Muscle of leg (tissue), 11 donors: ENCODE data around the gene C12orf42. TPM values are rescaled to one million over a fixed set of nuclear protein-coding genes. Genes with fewer than 3 reads are reported as not detected.

Experiments
- DNase-seq: peaks from one replicate; pipeline ENCODE4 v3.0.0; 2013
- H3K27ac ChIP-seq: one replicate; pipeline ENCODE4 v1.5.1; 2013; ENCODE audit warnings: mild to moderate bottlenecking, low read length, control low read depth
- H3K27me3 ChIP-seq: one replicate; pipeline ENCODE4 v1.6.1; 2013; ENCODE audit warnings: low read length; ENCODE audit not compliant: control insufficient read depth, insufficient read depth
- H3K36me3 ChIP-seq: one replicate; pipeline ENCODE4 v1.6.1; 2013; ENCODE audit warnings: low read length; ENCODE audit not compliant: control insufficient read depth, insufficient read depth
- H3K4me1 ChIP-seq: one replicate; pipeline ENCODE4 v1.6.1; 2013; ENCODE audit warnings: low read length; ENCODE audit not compliant: control insufficient read depth, insufficient read depth
- H3K4me3 ChIP-seq: one replicate; pipeline ENCODE4 v1.5.1; 2013; ENCODE audit warnings: low read length, control low read depth
- H3K9me3 ChIP-seq: replicated peaks from 2 replicates; pipeline ENCODE4 v1.6.1; 2013; ENCODE audit warnings: low read depth, low read length; ENCODE audit not compliant: control insufficient read depth
- WGBS: methylation state at CpG from one replicate; pipeline ENCODE4 v1.1.5; 2013; ENCODE audit warnings: missing lambda C conversion rate; ENCODE audit not compliant: insufficient coverage; 5-methylcytosine and 5-hydroxymethylcytosine counted together
- polyA plus RNA-seq, 8 donors: library from polyadenylated mRNA; unstranded; fragments of 120-200 nt; gene quantifications; one replicate each; pipeline versions ENCODE4 v1.2.1 to v1.2.3, GENCODE V29; 2013; ENCODE audit warnings: inconsistent platforms in 1 of 8, low replicate concordance in 1 of 8; ENCODE audit not compliant: insufficient read length in 8 of 8, insufficient read depth in 1 of 8
- total RNA-seq: library from RNA; stranded (reverse); fragments of 120-200 nt; gene quantifications from one replicate; pipeline ENCODE4 v1.2.4, GENCODE V29; 2013

The C12orf42 gene
- total and polyA plus RNA-seq, 9 donors = 0.98 to 2.4 (median 1.7) TPM

- Histone ChIP-seq H3K27me3 (no peaks in the 10 kb centered on the region), H3K9me3 (no peaks in the 10 kb centered on the region), H3K4me1 (no peaks in the 10 kb centered on the region), H3K27ac (no peak overlapping the region), H3K4me3 (no peak overlapping the region), H3K36me3 (no peaks in the 10 kb centered on the region)
- DNase-seq = no peak
- WGBS = 79% methylated on average over 2 of the region's 2 CpGs
Observed at GRCh38 chr12:103519632-103520031, 23.9 kb upstream of the C12orf42 start.

GRCh38 chr12:103518899-103519298 lies 23.1 kb upstream of the C12orf42 start:
- H3K36me3 ChIP-seq = no peaks in the 10 kb centered on the region
- H3K4me3 ChIP-seq = no peak overlapping the region
- no peak for DNase-seq
- WGBS = no CpG with 5 or more reads among the region's 2 CpGs
- no peaks in the 10 kb centered on the region for H3K4me1 ChIP-seq
- no peak overlapping the region for H3K27ac ChIP-seq
- no peaks in the 10 kb centered on the region for H3K27me3 ChIP-seq
- H3K9me3 ChIP-seq = no peaks in the 10 kb centered on the region

GRCh38 chr12:103517161-103517560 lies 21.4 kb upstream of the C12orf42 start:
- Histone ChIP-seq H3K4me1 (no peaks in the 10 kb centered on the region), H3K9me3 (no peaks in the 10 kb centered on the region), H3K4me3 (no peak overlapping the region), H3K27ac (no peak overlapping the region), H3K27me3 (no peaks in the 10 kb centered on the region), H3K36me3 (no peaks in the 10 kb centered on the region)
- DNase-seq = no peak
- 93% methylated on average over 3 of the region's 3 CpGs for WGBS

- no peaks in the 10 kb centered on the region for H3K27me3 ChIP-seq
- H3K4me3 ChIP-seq = no peak overlapping the region
- H3K27ac ChIP-seq = no peak overlapping the region
- H3K36me3 ChIP-seq = no peaks in the 10 kb centered on the region
- no peak for DNase-seq
- H3K4me1 ChIP-seq = no peaks in the 10 kb centered on the region
- H3K9me3 ChIP-seq = no peaks in the 10 kb centered on the region
Observed at GRCh38 chr12:103515341-103515740, 19.6 kb upstream of the C12orf42 start.

GRCh38 chr12:103513875-103514274 lies 18.1 kb upstream of the C12orf42 start:
- no CpG with 5 or more reads among the region's 3 CpGs for WGBS
- Histone ChIP-seq H3K4me3 (no peak overlapping the region), H3K27ac (no peak overlapping the region), H3K9me3 (no peaks in the 10 kb centered on the region), H3K36me3 (no peaks in the 10 kb centered on the region), H3K4me1 (no peaks in the 10 kb centered on the region), H3K27me3 (no peaks in the 10 kb centered on the region)
- DNase-seq = no peak

GRCh38 chr12:103505371-103506236 lies 9.8 kb upstream of the C12orf42 start:
- H3K27ac ChIP-seq = no peak overlapping the region
- H3K36me3 ChIP-seq = no peaks in the 10 kb centered on the region
- no peak overlapping the region for H3K4me3 ChIP-seq
- H3K9me3 ChIP-seq = no peaks in the 10 kb centered on the region
- no peaks in the 10 kb centered on the region for H3K4me1 ChIP-seq
- DNase-seq = no peak
- H3K27me3 ChIP-seq = no peaks in the 10 kb centered on the region
- WGBS = 69% methylated on average over 9 of the region's 9 CpGs

- Histone ChIP-seq H3K27me3 (no peaks in the 10 kb centered on the region), H3K36me3 (no peaks in the 10 kb centered on the region), H3K27ac (no peak overlapping the region), H3K4me3 (no peak overlapping the region), H3K4me1 (no peaks in the 10 kb centered on the region), H3K9me3 (no peaks in the 10 kb centered on the region)
- WGBS = 89% methylated on average over 4 of the region's 7 CpGs
- DNase-seq = no peak
Observed at GRCh38 chr12:103504606-103505005, 8.8 kb upstream of the C12orf42 start.

GRCh38 chr12:103503546-103504480 lies 8.0 kb upstream of the C12orf42 start:
- Histone ChIP-seq H3K36me3 (no peaks in the 10 kb centered on the region), H3K9me3 (no peaks in the 10 kb centered on the region), H3K27ac (no peak overlapping the region), H3K4me1 (no peaks in the 10 kb centered on the region), H3K4me3 (no peak overlapping the region), H3K27me3 (no peaks in the 10 kb centered on the region)
- no peak for DNase-seq
- WGBS = 83% methylated on average over 11 of the region's 14 CpGs

GRCh38 chr12:103501447-103501846 lies 5.7 kb upstream of the C12orf42 start:
- no peak for DNase-seq
- no peaks in the 10 kb centered on the region for H3K9me3 ChIP-seq
- H3K4me1 ChIP-seq = no peaks in the 10 kb centered on the region
- H3K36me3 ChIP-seq = no peaks in the 10 kb centered on the region
- H3K27me3 ChIP-seq = peaks cover under 1% of the 10 kb centered on the region
- no peak overlapping the region for H3K27ac ChIP-seq
- no peak overlapping the region for H3K4me3 ChIP-seq
- WGBS = 60% methylated on average over 1 of the region's 5 CpGs

- no peak for DNase-seq
- peaks cover 5% of the 10 kb centered on the region for H3K4me1 ChIP-seq
- peaks cover 16% of the 10 kb centered on the region for H3K27me3 ChIP-seq
- H3K27ac ChIP-seq = no peak overlapping the region
- H3K36me3 ChIP-seq = no peaks in the 10 kb centered on the region
- H3K4me3 ChIP-seq = no peak overlapping the region
- H3K9me3 ChIP-seq = no peaks in the 10 kb centered on the region
Observed at GRCh38 chr12:103499571-103499970, 3.8 kb upstream of the C12orf42 start.
